GM23248 (cell line): ENCODE data around the gene NRF1.

Experiments
- EZH2 ChIP-seq: fragments of 200-600 bp; sonication (generic); IDR thresholded peaks from 2 replicates; pipeline ENCODE4 v1.6.1; 2018; ENCODE audit warnings: antibody characterized with exemption, mild to moderate bottlenecking; ENCODE audit not compliant: insufficient read depth, poor library complexity, severe bottlenecking
- EZH2phosphoT487 ChIP-seq: fragments of 200-600 bp; sonication (generic); IDR thresholded peaks from 2 replicates; pipeline ENCODE4 v1.6.1; 2018; ENCODE audit warnings: antibody characterized with exemption, moderate library complexity, mild to moderate bottlenecking, low read depth; ENCODE audit not compliant: insufficient read depth

DNA sequence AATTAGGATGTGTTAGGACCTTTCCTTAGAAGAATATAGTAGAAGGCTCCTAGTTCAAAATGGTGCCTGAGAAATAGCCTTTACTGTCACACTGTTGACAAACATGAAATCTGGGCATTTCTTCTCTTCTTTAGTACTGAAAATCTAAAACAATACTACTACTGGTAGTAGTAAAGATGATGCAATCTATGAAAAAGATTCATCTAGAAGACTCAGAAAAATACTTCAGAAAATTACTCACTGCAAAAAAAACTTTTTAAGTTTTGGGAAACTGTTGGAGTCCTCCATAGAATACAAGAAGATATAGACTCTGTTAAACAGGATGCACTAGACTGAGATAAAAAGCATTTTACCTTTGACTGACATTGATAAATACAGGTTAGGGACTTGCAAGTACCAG is 67.1 kb downstream of the NRF1 start:
- TF ChIP-seq EZH2phosphoT487 (no peak), EZH2 (no peak)
